B cell (primary cell): ENCODE data around the gene REEP2. TPM values are rescaled to one million over a fixed set of nuclear protein-coding genes. Genes with fewer than 3 reads are reported as not detected.

Experiments used
- ATAC-seq: fragments of 200-7000 bp; cut with Tn5 transposase; one replicate; pipeline ENCODE4 v1.10.0; 2021; ENCODE audit warnings: low read depth, mild to moderate bottlenecking, moderate number of reproducible peaks, moderate library complexity
- CTCF ChIA-PET: fragments of 350-600 bp; sonication (Branson Sonifier 250); formaldehyde crosslinking; loops from one replicate; lab custom pipeline; 2021; ENCODE audit warnings: antibody characterized with exemption, inconsistent platforms; lab: Charles Lee
- POLR2A ChIA-PET: fragments of 350-600 bp; sonication (Branson Sonifier 250); formaldehyde crosslinking; loops from one replicate; lab custom pipeline; 2021; ENCODE audit warnings: antibody characterized with exemption; lab: Charles Lee
- DNase-seq: peaks from one replicate; pipeline ENCODE4 v3.0.0; 2013
- H2AFZ ChIP-seq: 2 replicates; pipeline ENCODE4 v1.6.1; 2012; ENCODE audit warnings: mild to moderate bottlenecking, low read depth, low read length; ENCODE audit not compliant: insufficient read depth, poor library complexity, severe bottlenecking
- H3K27ac ChIP-seq, 2 donors: 1 replicate in 1 of 2; 2 replicates in 1 of 2; pipeline ENCODE4 v1.5.1; 2012 to 2013; ENCODE audit warnings: low read length in 2 of 2, mild to moderate bottlenecking in 2 of 2, moderate library complexity in 1 of 2
- H3K27me3 ChIP-seq, 4 experiments: fragments of 200-600 bp in 1 of 4; sonication (generic) in 1 of 4; replicated peaks in 1 of 4; 1 replicate in 2 of 4; 2 replicates in 2 of 4; pipeline versions ENCODE4 v1.6.1 to v1.7.0; 2013 to 2016; ENCODE audit warnings: low read length in 3 of 4, mild to moderate bottlenecking in 2 of 4, mixed read lengths in 1 of 4, moderate library complexity in 1 of 4; ENCODE audit not compliant: insufficient read depth in 4 of 4, control insufficient read depth in 3 of 4; ENCODE audit errors: control extremely low read depth in 1 of 4
- H3K36me3 ChIP-seq, 2 experiments: replicated peaks in 1 of 2; 1 replicate in 1 of 2; 2 replicates in 1 of 2; pipeline versions ENCODE4 v1.6.1 to v1.7.1; 2013; ENCODE audit warnings: low read length in 1 of 2; ENCODE audit not compliant: insufficient read depth in 2 of 2, control insufficient read depth in 1 of 2; ENCODE audit errors: control extremely low read depth in 1 of 2, extremely low read depth in 1 of 2
- H3K4me1 ChIP-seq, 2 donors: fragments of 200-600 bp in 1 of 2; sonication (generic) in 1 of 2; 1 replicate in 1 of 2; 2 replicates in 1 of 2; pipeline versions ENCODE4 v1.5.1 to v1.6.1; 2013 to 2017; ENCODE audit warnings: low read length in 2 of 2; ENCODE audit not compliant: control insufficient read depth in 2 of 2, insufficient read depth in 2 of 2
- H3K4me2 ChIP-seq: replicated peaks from 2 replicates; pipeline ENCODE3; 2012; ENCODE audit warnings: mild to moderate bottlenecking, low read depth, low read length; ENCODE audit not compliant: poor library complexity, severe bottlenecking
- H3K4me3 ChIP-seq, 5 experiments: fragments of 200-600 bp in 1 of 5; sonication (generic) in 1 of 5; 1 replicate in 3 of 5; 2 replicates in 2 of 5; pipeline versions ENCODE4 v1.5.1 to v1.7.0; 2011 to 2016; ENCODE audit warnings: low read length in 4 of 5, mild to moderate bottlenecking in 4 of 5, low read depth in 2 of 5, control low read depth in 1 of 5, moderate library complexity in 1 of 5; ENCODE audit not compliant: insufficient read depth in 1 of 5; ENCODE audit errors: control extremely low read depth in 1 of 5, extremely low read depth in 1 of 5
- H3K79me2 ChIP-seq: fragments of 200-600 bp; sonication (generic); one replicate; pipeline ENCODE4 v1.6.0; 2016; ENCODE audit warnings: low read length; ENCODE audit not compliant: control insufficient read depth, insufficient read depth
- H3K9ac ChIP-seq: fragments of 200-600 bp; sonication (generic); 2 replicates; pipeline ENCODE4 v1.6.1; 2017; ENCODE audit warnings: mild to moderate bottlenecking, low read length, moderate library complexity
- H3K9me3 ChIP-seq, 3 donors: one replicate each; pipeline versions ENCODE4 v1.6.1 to v1.7.1; 2013; ENCODE audit warnings: low read length in 2 of 3; ENCODE audit not compliant: control insufficient read depth in 2 of 3, insufficient read depth in 1 of 3; ENCODE audit errors: control extremely low read depth in 1 of 3
- H4K20me1 ChIP-seq: 2 replicates; pipeline ENCODE4 v1.6.0; 2012; ENCODE audit warnings: mild to moderate bottlenecking, low read length; ENCODE audit not compliant: insufficient read depth, control insufficient read depth, poor library complexity, severe bottlenecking
- H3K27ac Mint-ChIP-seq: one replicate; pipeline ENCODE4 v1.8.0; 2021; ENCODE audit warnings: mixed read lengths
- H3K27me3 Mint-ChIP-seq: one replicate; pipeline ENCODE4 v1.8.0; 2021; ENCODE audit warnings: mixed read lengths
- H3K4me1 Mint-ChIP-seq: one replicate; pipeline ENCODE4 v1.8.0; 2021; ENCODE audit warnings: mixed read lengths
- H3K4me3 Mint-ChIP-seq: one replicate; pipeline ENCODE4 v1.8.0; 2021; ENCODE audit warnings: mixed read lengths
- H3K9me3 Mint-ChIP-seq: one replicate; pipeline ENCODE4 v1.8.0; 2022; ENCODE audit warnings: mixed read lengths; ENCODE audit not compliant: insufficient read depth
- CTCF ChIP-seq: fragments of 200-600 bp; IDR thresholded peaks from one replicate; pipeline ENCODE4 v1.8.0; 2022; ENCODE audit warnings: antibody characterized with exemption, mild to moderate bottlenecking
- EZH2 ChIP-seq: IDR thresholded peaks from 2 replicates; pipeline ENCODE4 v1.6.1; 2012; ENCODE audit warnings: borderline replicate concordance, low read depth, mild to moderate bottlenecking, moderate library complexity, low read length; ENCODE audit not compliant: insufficient read depth, poor library complexity, severe bottlenecking
- WGBS: methylation state at CpG from one replicate; pipeline ENCODE4 v1.1.5; 2013; ENCODE audit warnings: missing lambda C conversion rate; ENCODE audit not compliant: insufficient coverage; 5-methylcytosine and 5-hydroxymethylcytosine counted together
- intact Hi-C: fragments of 100-400 bp; cut with micrococcal nuclease; formaldehyde crosslinking; loops from one replicate; pipeline ENCODE4 v1.10.0; 2022
- polyA plus RNA-seq: library from polyadenylated mRNA; depleted of rRNA; stranded (reverse); fragments of >200 nt; gene quantifications from 2 replicates; pipeline ENCODE4 v1.2.3, GENCODE V29; 2012
- total RNA-seq, 2 donors: library from RNA; stranded (reverse); fragments of 120-200 nt in 1 of 2; gene quantifications; 1 replicate in 1 of 2; 2 replicates in 1 of 2; pipeline versions ENCODE4 v1.2.3 to v1.2.4, GENCODE V29; 2013 to 2022

The REEP2 gene
- total and polyA plus RNA-seq, 2 donors (not counting 1 experiment from before 2014, with no cell fraction given), result 0.20 TPM; not detected in 1

GRCh38 chr5:138458856-138459255 is 20.0 kb downstream of the REEP2 start:
- no peaks in the 10 kb centered on the region for H3K27me3 ChIP-seq
- peak overlapping the region in 1 of 2 donors; percentile 29 for H3K27ac ChIP-seq
- peak overlapping the region; percentile 48 for H3K4me2 ChIP-seq
- TF ChIP-seq EZH2, result no peak
- TF ChIP-seq CTCF, result no peak
- DNase-seq (no peak), ATAC-seq (peak; percentile 1)
- Mint-ChIP-seq H3K9me3 (no peaks in the 10 kb centered on the region), H3K27ac (peak overlapping the region; percentile 92), H3K27me3 (no peaks in the 10 kb centered on the region), H3K4me1 (peaks cover 35% of the 10 kb centered on the region), H3K4me3 (peak overlapping the region; percentile 74)
- no peaks in the 10 kb centered on the region for H4K20me1 ChIP-seq
- no peak overlapping the region for H3K4me3 ChIP-seq
- ChIA-PET POLR2A (no interaction called here), CTCF (interaction anchor here (9.3 to 13.1 kb wide), 2 partner anchors 9 to 42 kb away, joined by 65 to 281 read pairs; no protein-coding TSS in a partner anchor)
- no peaks in the 10 kb centered on the region for H3K79me2 ChIP-seq
- 75% methylated on average over 8 of the region's 9 CpGs for WGBS
- H2AFZ ChIP-seq, result peak overlapping the region; percentile 55
- H3K9ac ChIP-seq, result no peak overlapping the region
- H3K9me3 ChIP-seq, result peaks cover 0 to 4% (median 0%) of the 10 kb centered on the region in 3 donors
- H3K36me3 ChIP-seq, result no peaks in the 10 kb centered on the region
- H3K4me1 ChIP-seq, result peaks cover 19 to 34% of the 10 kb centered on the region in 2 donors
- intact Hi-C loops, result no loop called here

- ATAC-seq (peak; percentile 42), DNase-seq (peak; percentile 79)
- H3K79me2 ChIP-seq, result no peaks in the 10 kb centered on the region
- Mint-ChIP-seq H3K4me3 (peak overlapping the region; percentile 74), H3K9me3 (no peaks in the 10 kb centered on the region), H3K27me3 (no peaks in the 10 kb centered on the region), H3K27ac (peak overlapping the region; percentile 92), H3K4me1 (peaks cover 35% of the 10 kb centered on the region)
- 14% methylated on average over 7 of the region's 11 CpGs for WGBS
- H3K4me2 ChIP-seq, result peak overlapping the region; percentile 48
- H3K27ac ChIP-seq, result peak overlapping the region in 1 of 2 donors; percentile 29
- intact Hi-C loops, result no loop called here
- no peaks in the 10 kb centered on the region for H4K20me1 ChIP-seq
- no peaks in the 10 kb centered on the region for H3K27me3 ChIP-seq
- no peaks in the 10 kb centered on the region for H3K36me3 ChIP-seq
- TF ChIP-seq CTCF (no peak), EZH2 (no peak)
- peak overlapping the region; percentile 55 for H2AFZ ChIP-seq
- POLR2A ChIA-PET, result interaction anchor here (0.5 to 0.6 kb wide), 2 partner anchors 9 to 22 kb away, joined by 3 to 4 read pairs; no protein-coding TSS in a partner anchor
- CTCF ChIA-PET, result interaction anchor here (6.9 to 9.3 kb wide), 2 partner anchors 10 to 44 kb away, joined by 43 to 65 read pairs; no protein-coding TSS in a partner anchor
- H3K4me1 ChIP-seq, result peaks cover 19 to 37% of the 10 kb centered on the region in 2 donors
- H3K4me3 ChIP-seq, result no peak overlapping the region
- H3K9ac ChIP-seq, result no peak overlapping the region
- peaks cover 0 to 4% (median 0%) of the 10 kb centered on the region in 3 donors for H3K9me3 ChIP-seq
These were observed 20.6 kb downstream of the REEP2 start for GRCh38 chr5:138459311-138459933.
